ENCODE results near the gene PTPRK.

GRCh38 chr6:128388380-128388779, 132.0 kb downstream of the PTPRK start:
- TF ChIP-seq CTCF (IDR thresholded peaks at IDR 0.05) (no peak), EP300 (IDR thresholded peaks at IDR 0.05) (no peak)

Measured in suprapubic skin (tissue), 3 donors.